ENCODE data around the gene DUSP28. TPM values are rescaled to one million over a fixed set of nuclear protein-coding genes. Genes with fewer than 3 reads are reported as not detected.
A peak's percentile ranks its signal among the peaks of the same experiment; 100 is the strongest.

DUSP28 gene
- total and polyA plus RNA-seq, 2 of the 8 experiments (the other 6 are each of a cell fraction or from before 2014, with no cell fraction given), result 2.1 to 2.3 TPM

- no peak overlapping the region for H3K18ac ChIP-seq (ENCODE audit: extremely low read depth, low read length)
- peaks cover 0 to 11% (median 6%) of the 10 kb centered on the region in 4 experiments; a peak in 6 of 7 replicates for H3K4me1 ChIP-seq (replicated peaks in 1 of 4; ENCODE audit: control insufficient read depth in 3 of 4, insufficient read depth in 4 of 4, low read length in 3 of 4)
- CTCF ChIA-PET (ENCODE audit: partially characterized antibody), result interaction anchor here (0.9 to 1.9 kb wide), 4 partner anchors 8 to 78 kb away, joined by 3 to 8 read pairs (median 4); partner anchors contain the start of gene CAPN10
- H2BK12ac ChIP-seq (ENCODE audit: low read depth, low read length), result 0 out of 2 replicates have a peak overlapping the region, but pooled peaks have one; percentile 17
- H2AFZ ChIP-seq (ENCODE audit: low read length), result no peak overlapping the region
- no peak overlapping the region for H2BK20ac ChIP-seq (ENCODE audit: low read length)
- FAIRE-seq (no peak), DNase-seq (ENCODE audit: low read depth in 1 of 2, low spot score in 2 of 2) (no peak)
- no peak overlapping the region for H2BK5ac ChIP-seq (ENCODE audit: low read depth, low read length)
- peaks cover 9% of the 10 kb centered on the region; the same call in 1 of the 2 replicates for H3K23me2 ChIP-seq (ENCODE audit: low read depth, low read length)
- no peak overlapping the region for H3K27ac ChIP-seq (ENCODE audit: low read depth, low read length)
- POLR2A ChIA-PET (ENCODE audit: partially characterized antibody), result interaction anchor here (0.6 to 2.5 kb wide), 5 partner anchors 11 to 31 kb away, joined by 3 to 6 read pairs (median 3); partner anchors contain the start of gene CAPN10
- H3K79me2 ChIP-seq (ENCODE audit: control insufficient read depth in 1 of 2, insufficient read depth in 2 of 2, low read length in 2 of 2), result no peaks in the 10 kb centered on the region
- H3K36me3 ChIP-seq (ENCODE audit: control insufficient read depth in 2 of 4, insufficient read depth in 4 of 4, low read length in 3 of 4), result no peaks in the 10 kb centered on the region
- H3K23ac ChIP-seq (ENCODE audit: insufficient read length), result no peak overlapping the region
- TF ChIP-seq CTCF (IDR thresholded peaks at IDR 0.05; ENCODE audit: control extremely low read depth in 1 of 3, insufficient read depth in 1 of 3, low read depth in 1 of 3, low read length in 3 of 3), result no peak
- no peak for TF ChIP-seq RFX5 (IDR thresholded peaks at IDR 0.05; ENCODE audit: borderline replicate concordance, low read depth, low read length)
- TF ChIP-seq ZNF274 (IDR thresholded peaks at IDR 0.05; ENCODE audit: borderline replicate concordance, extremely low read depth, low read length), result no peak
- no peak for TF ChIP-seq POLR2A (IDR thresholded peaks at IDR 0.05; ENCODE audit: control extremely low read depth in 1 of 2, low read depth in 2 of 2, low read length in 2 of 2)
- TF ChIP-seq CEBPB (IDR thresholded peaks at IDR 0.05; ENCODE audit: low read depth, low read length), result no peak
- TF ChIP-seq BACH1 (IDR thresholded peaks at IDR 0.05; ENCODE audit: low read length), result no peak
- no peak overlapping the region for H3K4me2 ChIP-seq (ENCODE audit: insufficient read depth in 1 of 2, low read depth in 2 of 2, low read length in 2 of 2)
- H3K9me3 ChIP-seq (ENCODE audit: insufficient read depth in 2 of 2, low read depth in 1 of 2, low read length in 1 of 2), result no peaks in the 10 kb centered on the region
- H4K5ac ChIP-seq (ENCODE audit: insufficient read length, low read depth, low read length), result no peak overlapping the region
- H3K4ac ChIP-seq (replicated peaks; ENCODE audit: insufficient read length, low read depth, low read length), result no peak overlapping the region
- H3K79me1 ChIP-seq (ENCODE audit: low read depth, low read length), result no peaks in the 10 kb centered on the region
- H4K20me1 ChIP-seq (replicated peaks in 1 of 2; ENCODE audit: control insufficient read depth in 1 of 2, insufficient read depth in 2 of 2, low read length in 2 of 2), result peaks cover 3 to 18% of the 10 kb centered on the region in 2 experiments
- WGBS, 2 experiments (ENCODE audit: extremely low coverage in 1 of 2, insufficient coverage in 1 of 2, insufficient read length in 1 of 2, insufficient replicate concordance in 2 of 2, low coverage in 1 of 2, low lambda C conversion rate in 2 of 2, missing lambda C conversion rate in 1 of 2), result 91% methylated on average over 26 of the region's 30 CpGs; no CpG with 5 or more reads in 1 of the 2 experiments
- peaks cover 11 to 25% (median 21%) of the 10 kb centered on the region in 4 experiments; a peak in 6 of 7 replicates for H3K27me3 ChIP-seq (replicated peaks in 1 of 4; ENCODE audit: control insufficient read depth in 3 of 4, extremely low read depth in 1 of 4, insufficient read depth in 3 of 4, low read length in 3 of 4)
- no peak overlapping the region for H3K56ac ChIP-seq (replicated peaks; ENCODE audit: insufficient read length, low read depth, low read length)
- H3K9ac ChIP-seq (replicated peaks in 1 of 4; ENCODE audit: extremely low read depth in 1 of 4, low read depth in 3 of 4, low read length in 3 of 4), result no peak overlapping the region; a peak in 1 of 7 replicates
- no peak overlapping the region for H3K14ac ChIP-seq (ENCODE audit: insufficient read length)
- H4K91ac ChIP-seq (replicated peaks; ENCODE audit: insufficient read length, low read length), result no peak overlapping the region
- H2BK120ac ChIP-seq (replicated peaks; ENCODE audit: low read depth, low read length), result no peak overlapping the region
- no peak overlapping the region for H2BK15ac ChIP-seq (ENCODE audit: low read length)
- H4K8ac ChIP-seq (ENCODE audit: extremely low read depth, insufficient read depth, low read length), result no peak overlapping the region
- no peak overlapping the region for H3K4me3 ChIP-seq (ENCODE audit: extremely low read depth in 1 of 4, insufficient read depth in 2 of 4, low read depth in 3 of 4, low read length in 4 of 4)
- no peak overlapping the region for H2AK5ac ChIP-seq (ENCODE audit: low read depth, low read length)
Measured at GRCh38 chr2:240572141-240573031, 12.2 kb downstream of the DUSP28 start.

Measured in H1 (cell line).